ENCODE data around the gene RCL1.
"Not testable (repeated sequence)": the region's sequence is repeated elsewhere in the genome, so short reads cannot be mapped to it uniquely, and the experiment has no call there.

RCL1 gene

GRCh38 chr9:4792572-4793458 lies at the start of gene RCL1:
RCL1 (plus strand) TSS chr9:4792944; CDS start chr9:4793092, 148 bp downstream.
- peak; percentile 97 for DNase-seq

- peak; percentile 12 for DNase-seq
These were observed 49.4 kb upstream of the RCL1 start for GRCh38 chr9:4743131-4743875.

GRCh38 chr9:4746278-4747030 lies 46.3 kb upstream of the RCL1 start:
- DNase-seq: no peak

- no peak for DNase-seq
These were observed 44.1 kb upstream of the RCL1 start for GRCh38 chr9:4748612-4749011.

- DNase-seq: peak; percentile 90
These were observed 42.6 kb upstream of the RCL1 start for GRCh38 chr9:4750023-4750673.

GRCh38 chr9:4754530-4754929 lies 38.2 kb upstream of the RCL1 start:
- not testable (repeated sequence) for DNase-seq

- DNase-seq: no peak
These were observed 37.6 kb upstream of the RCL1 start for GRCh38 chr9:4755026-4755609.

GRCh38 chr9:4756420-4756819 lies 36.3 kb upstream of the RCL1 start:
- no peak for DNase-seq

- DNase-seq: peak; percentile 52
These were observed 32.6 kb upstream of the RCL1 start for GRCh38 chr9:4760122-4760521.

- DNase-seq: peak; percentile 93
These were observed 30.4 kb upstream of the RCL1 start for GRCh38 chr9:4762108-4762885.

GRCh38 chr9:4762886-4763541 lies 29.7 kb upstream of the RCL1 start:
- DNase-seq: peak; percentile 91

GRCh38 chr9:4764033-4764432 lies 28.7 kb upstream of the RCL1 start:
- DNase-seq: no peak

- no peak for DNase-seq
These were observed 24.1 kb upstream of the RCL1 start for GRCh38 chr9:4768681-4769080.

GRCh38 chr9:4769321-4770080 lies 23.2 kb upstream of the RCL1 start:
- no peak for DNase-seq

- no peak for DNase-seq
These were observed 21.0 kb upstream of the RCL1 start for GRCh38 chr9:4771788-4772187.

GRCh38 chr9:4774209-4774608 lies 18.5 kb upstream of the RCL1 start:
- DNase-seq: no peak

- DNase-seq: not testable (repeated sequence)
These were observed 17.8 kb upstream of the RCL1 start for GRCh38 chr9:4774958-4775357.

GRCh38 chr9:4780651-4781050 lies 12.1 kb upstream of the RCL1 start:
- DNase-seq: no peak

- no peak for DNase-seq
These were observed 11.3 kb upstream of the RCL1 start for GRCh38 chr9:4781408-4781807.

- DNase-seq: not testable (repeated sequence)
These were observed 9.6 kb upstream of the RCL1 start for GRCh38 chr9:4783191-4783590.

Measured in hematopoietic multipotent progenitor cell treated with erythropoietin and hydrocortisone succinate and interleukin-3 and kit ligand, for 6 days (in vitro differentiated cells).